ENCODE results near the gene GCC2. TPM values are rescaled to one million over a fixed set of nuclear protein-coding genes. Genes with fewer than 3 reads are reported as not detected.

Gene GCC2
- total and polyA plus RNA-seq, 9 of the 15 experiments (the other 6 are each of a cell fraction or from before 2014, with no cell fraction given) = 11.4 to 35.7 (median 19.9) TPM

DNA sequence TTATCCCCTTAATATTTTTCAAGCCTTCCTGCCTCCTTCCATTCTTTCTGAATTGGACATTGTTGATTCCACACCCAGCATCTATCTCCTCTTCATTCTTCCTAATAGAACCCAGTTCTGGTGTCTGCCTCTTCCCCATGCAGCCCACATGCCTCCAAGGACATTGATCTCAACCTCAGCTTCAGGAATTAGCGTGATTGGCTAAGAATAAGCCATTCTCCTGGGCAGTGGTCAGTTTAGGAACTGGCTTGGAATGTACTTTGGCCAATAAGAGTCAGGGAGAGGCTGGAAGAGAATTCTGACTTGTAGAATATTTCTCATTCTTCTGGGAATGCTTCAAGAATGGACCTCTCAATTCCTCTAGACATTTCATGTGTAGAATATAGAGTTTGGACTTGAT lies 25.9 kb upstream of the GCC2 start (continued):
- TF ChIP-seq SMAD1 (IDR thresholded peaks at IDR 0.05; ENCODE audit: low read depth, low read length, partially characterized antibody) (no peak), HDAC3 (IDR thresholded peaks at IDR 0.05; ENCODE audit: borderline replicate concordance, partially characterized antibody) (no peak), CBFB (CRISPR knock-in tag; IDR thresholded peaks at IDR 0.05) (no peak), GATA2 (CRISPR knock-in tag; IDR thresholded peaks at IDR 0.05) (no peak), SMARCE1 (IDR thresholded peaks at IDR 0.05) (no peak), ARNT (IDR thresholded peaks at IDR 0.05) (no peak), NR1H2 (CRISPR knock-in tag; IDR thresholded peaks at IDR 0.05) (no peak), MYNN (IDR thresholded peaks at IDR 0.05) (no peak), MYNN (CRISPR knock-in tag; IDR thresholded peaks at IDR 0.05) (no peak), PHTF2 (CRISPR knock-in tag; IDR thresholded peaks at IDR 0.05) (no peak), HEY1 (CRISPR knock-in tag; IDR thresholded peaks at IDR 0.05; ENCODE audit: borderline replicate concordance) (no peak)

DNA sequence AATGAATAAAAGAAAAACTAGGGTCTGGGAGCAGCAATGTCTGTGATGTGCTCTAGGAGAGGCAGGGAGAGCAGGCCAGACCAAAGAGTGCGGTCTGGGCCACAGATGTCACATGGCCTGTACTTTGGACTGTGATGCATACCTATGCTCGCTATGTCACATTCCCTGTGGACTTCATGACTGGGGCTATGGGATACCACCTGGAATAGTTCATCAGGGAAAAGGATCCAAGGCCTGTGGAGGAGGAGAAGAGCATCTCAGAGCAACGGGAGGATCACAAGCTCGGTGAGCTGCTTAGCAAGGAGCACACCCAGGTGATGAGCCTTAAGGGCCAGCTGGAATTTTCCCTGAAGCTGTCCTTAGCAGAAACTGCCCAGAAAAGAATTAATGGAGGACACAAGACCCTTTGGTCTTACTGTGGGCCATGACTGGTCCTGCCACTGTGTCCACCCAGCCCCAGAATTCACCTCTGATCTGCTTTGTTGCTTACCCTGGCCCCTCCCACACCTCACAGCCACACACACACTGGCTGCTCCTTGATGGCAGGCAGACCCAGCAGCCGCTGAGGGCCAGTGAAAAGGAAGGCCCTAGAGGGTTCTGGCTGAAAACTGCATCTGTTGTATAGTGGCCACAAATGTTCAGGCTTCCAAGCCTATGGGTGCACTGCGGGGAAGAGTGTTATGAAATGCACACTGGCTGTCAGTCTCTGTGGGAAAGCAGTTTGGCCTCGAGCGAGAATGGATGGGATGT lies 25.3 kb upstream of the GCC2 start:
- Histone ChIP-seq H3K36me3 (ENCODE audit: control insufficient read depth, insufficient read depth, low read length) (no peaks in the 10 kb centered on the region), H3K4me1 (replicated peaks in 1 of 2; ENCODE audit: control insufficient read depth in 2 of 2, insufficient read depth in 2 of 2, low read length in 2 of 2) (peaks cover 0 to 2% of the 10 kb centered on the region in 2 experiments; a peak in 1 of 5 replicates), H4K20me1 (replicated peaks; ENCODE audit: control insufficient read depth, insufficient read depth, low read length) (no peaks in the 10 kb centered on the region), H3K9me3 (replicated peaks; ENCODE audit: control insufficient read depth, insufficient read depth, low read depth, low read length) (no peaks in the 10 kb centered on the region), H2AFZ (ENCODE audit: low read depth, low read length) (peak overlapping the region; percentile 83; the same call in 1 of the 2 replicates), H3K9ac (ENCODE audit: insufficient read depth in 1 of 2, low read depth in 2 of 2, low read length in 2 of 2) (no peak overlapping the region; a peak in 1 of 4 replicates), H3K9me1 (ENCODE audit: control insufficient read depth, insufficient read depth, low read length) (no peaks in the 10 kb centered on the region), H3K79me2 (ENCODE audit: control insufficient read depth, insufficient read depth, low read length) (no peaks in the 10 kb centered on the region), H3K4me3 (no peak overlapping the region), H3K4me2 (ENCODE audit: insufficient read depth, low read length) (no peak overlapping the region), H3K27me3 (ENCODE audit: control insufficient read depth in 2 of 2, insufficient read depth in 2 of 2, low read length in 2 of 2) (no peaks in the 10 kb centered on the region), H3K27ac (ENCODE audit: extremely low read depth, low read depth, low read length) (no peak overlapping the region)
- in situ Hi-C loops (cut with MboI) = no loop called here
- FAIRE-seq (no peak), ATAC-seq (peak; percentile 76), DNase-seq (ENCODE audit: extremely low read depth in 1 of 4, low spot score in 3 of 4) (no peak)
- TF ChIP-seq PPARD (CRISPR knock-in tag; IDR thresholded peaks at IDR 0.05) (no peak), DACH1 (IDR thresholded peaks at IDR 0.05; ENCODE audit: partially characterized antibody) (no peak), HNRNPUL1 (IDR thresholded peaks at IDR 0.05; ENCODE audit: low read length) (no peak), TGIF2 (CRISPR knock-in tag; IDR thresholded peaks at IDR 0.05) (no peak), SMC3 (conservative IDR thresholded peaks at IDR 0.05; ENCODE audit: insufficient read depth, low read depth, low read length) (no peak), MAFG (tag; conservative IDR thresholded peaks at IDR 0.05) (no peak)
- TF ChIP-seq, protein P1, sequence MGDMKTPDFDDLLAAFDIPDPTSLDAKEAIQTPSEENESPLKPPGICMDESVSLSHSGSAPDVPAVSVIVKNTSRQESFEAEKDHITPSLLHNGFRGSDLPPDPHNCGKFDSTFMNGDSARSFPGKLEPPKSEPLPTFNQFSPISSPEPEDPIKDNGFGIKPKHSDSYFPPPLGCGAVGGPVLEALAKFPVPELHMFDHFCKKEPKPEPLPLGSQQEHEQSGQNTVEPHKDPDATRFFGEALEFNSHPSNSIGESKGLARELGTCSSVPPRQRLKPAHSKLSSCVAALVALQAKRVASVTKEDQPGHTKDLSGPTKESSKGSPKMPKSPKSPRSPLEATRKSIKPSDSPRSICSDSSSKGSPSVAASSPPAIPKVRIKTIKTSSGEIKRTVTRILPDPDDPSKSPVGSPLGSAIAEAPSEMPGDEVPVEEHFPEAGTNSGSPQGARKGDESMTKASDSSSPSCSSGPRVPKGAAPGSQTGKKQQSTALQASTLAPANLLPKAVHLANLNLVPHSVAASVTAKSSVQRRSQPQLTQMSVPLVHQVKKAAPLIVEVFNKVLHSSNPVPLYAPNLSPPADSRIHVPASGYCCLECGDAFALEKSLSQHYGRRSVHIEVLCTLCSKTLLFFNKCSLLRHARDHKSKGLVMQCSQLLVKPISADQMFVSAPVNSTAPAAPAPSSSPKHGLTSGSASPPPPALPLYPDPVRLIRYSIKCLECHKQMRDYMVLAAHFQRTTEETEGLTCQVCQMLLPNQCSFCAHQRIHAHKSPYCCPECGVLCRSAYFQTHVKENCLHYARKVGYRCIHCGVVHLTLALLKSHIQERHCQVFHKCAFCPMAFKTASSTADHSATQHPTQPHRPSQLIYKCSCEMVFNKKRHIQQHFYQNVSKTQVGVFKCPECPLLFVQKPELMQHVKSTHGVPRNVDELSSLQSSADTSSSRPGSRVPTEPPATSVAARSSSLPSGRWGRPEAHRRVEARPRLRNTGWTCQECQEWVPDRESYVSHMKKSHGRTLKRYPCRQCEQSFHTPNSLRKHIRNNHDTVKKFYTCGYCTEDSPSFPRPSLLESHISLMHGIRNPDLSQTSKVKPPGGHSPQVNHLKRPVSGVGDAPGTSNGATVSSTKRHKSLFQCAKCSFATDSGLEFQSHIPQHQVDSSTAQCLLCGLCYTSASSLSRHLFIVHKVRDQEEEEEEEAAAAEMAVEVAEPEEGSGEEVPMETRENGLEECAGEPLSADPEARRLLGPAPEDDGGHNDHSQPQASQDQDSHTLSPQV (IDR thresholded peaks at IDR 0.05) = no peak
- 34% methylated on average over 8 of the region's 8 CpGs for WGBS (ENCODE audit: insufficient coverage, low coverage, missing lambda C conversion rate)
- intact Hi-C loops (cut with micrococcal nuclease) = no loop called here
- BruUV-seq (replicated peaks) = no TSS peak
- ChIA-PET POLR2A (interaction anchor here (0.6 kb wide), 1 partner anchor 13 kb away, joined by 3 read pairs; no protein-coding TSS in a partner anchor), CTCF (ENCODE audit: low intra/inter-chr PET ratio) (no interaction called here)
